DMS53 treated with DMSO at 0.1 percent for 48 hours (cell line): Measurements from ENCODE around the gene MBNL3.
"Not testable (repeated sequence)": the region's sequence is repeated elsewhere in the genome, so short reads cannot be mapped to it uniquely, and the experiment has no call there.

ENCODE experiments used
- DNase-seq: peaks from one replicate; lab custom pipeline; 2025; ENCODE audit not compliant: unreplicated experiment; lab: John Stamatoyannopoulos, UW

MBNL3 gene

GRCh38 chrX:132480581-132481203, 8.1 kb downstream of the MBNL3 start:
- peak; percentile 50 for DNase-seq

GRCh38 chrX:132474544-132475248, 14.1 kb downstream of the MBNL3 start:
- DNase-seq, result no peak

- DNase-seq, result no peak
Observed at GRCh38 chrX:132472397-132472796, 16.4 kb downstream of the MBNL3 start.

- DNase-seq, result no peak
Observed at GRCh38 chrX:132470831-132471230, 18.0 kb downstream of the MBNL3 start.

GRCh38 chrX:132470179-132470578, 18.7 kb downstream of the MBNL3 start:
- no peak for DNase-seq

GRCh38 chrX:132468454-132468853, 20.4 kb downstream of the MBNL3 start:
- no peak for DNase-seq

- DNase-seq, result no peak
Observed at GRCh38 chrX:132467989-132468388, 20.8 kb downstream of the MBNL3 start.

- no peak for DNase-seq
Observed at GRCh38 chrX:132467026-132467425, 21.8 kb downstream of the MBNL3 start.

GRCh38 chrX:132463411-132463810, 25.4 kb downstream of the MBNL3 start:
- peak; percentile 28 for DNase-seq

- no peak for DNase-seq
Observed at GRCh38 chrX:132461886-132462285, 27.0 kb downstream of the MBNL3 start.

- DNase-seq, result no peak
Observed at GRCh38 chrX:132452911-132453550, 35.8 kb downstream of the MBNL3 start.

- not testable (repeated sequence) for DNase-seq
Observed at GRCh38 chrX:132445909-132446308, 42.9 kb downstream of the MBNL3 start.

GRCh38 chrX:132444936-132445335, 43.9 kb downstream of the MBNL3 start:
- DNase-seq, result no peak

GRCh38 chrX:132443196-132444135, 45.4 kb downstream of the MBNL3 start:
- DNase-seq, result no peak

GRCh38 chrX:132442691-132443090, 46.1 kb downstream of the MBNL3 start:
- no peak for DNase-seq

- no peak for DNase-seq
Observed at GRCh38 chrX:132435222-132435621, 53.6 kb downstream of the MBNL3 start.

GRCh38 chrX:132433551-132433950, 55.3 kb downstream of the MBNL3 start:
- no peak for DNase-seq

- no peak for DNase-seq
Observed at GRCh38 chrX:132433001-132433400, 55.8 kb downstream of the MBNL3 start.

GRCh38 chrX:132428896-132429295, 59.9 kb downstream of the MBNL3 start:
- no peak for DNase-seq

- DNase-seq, result no peak
Observed at GRCh38 chrX:132426695-132427281, 62.0 kb downstream of the MBNL3 start.
